Stimulated activated CD8-positive, alpha-beta memory T cell treated with anti-CD3 and anti-CD28 coated beads, Interleukin-12 subunit alpha, Interleukin-12 subunit beta, amount 100 ng/mL, for 24 hours (primary cell): Measurements from ENCODE around the gene LRCH3.
"Not testable (repeated sequence)": the region's sequence is repeated elsewhere in the genome, so short reads cannot be mapped to it uniquely, and the experiment has no call there.

Experiments
- DNase-seq: peaks from one replicate; pipeline ENCODE4 v3.0.0-alpha.2; 2020; ENCODE audit errors: extremely low read depth

LRCH3 gene

DNA sequence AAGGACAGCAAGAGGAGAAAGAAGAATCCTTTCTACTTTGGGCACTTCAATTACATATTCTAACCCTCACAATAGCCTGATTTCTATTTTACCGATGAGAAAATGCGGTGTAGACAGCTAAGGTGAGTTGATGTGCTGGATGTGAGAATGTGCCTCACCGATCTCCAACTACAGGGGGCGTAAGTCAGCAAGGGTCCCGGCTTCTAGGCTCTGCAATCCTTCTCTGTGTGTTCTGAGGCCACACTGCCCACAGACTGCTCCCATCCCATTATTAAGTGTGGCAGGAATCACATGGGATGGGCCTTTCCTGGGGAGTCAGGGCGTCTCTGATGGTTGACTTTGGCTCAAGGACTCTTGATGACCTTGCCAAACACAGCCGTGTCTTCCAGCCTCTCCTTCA lies 135.4 kb downstream of the LRCH3 start:
- DNase-seq: no peak

DNA sequence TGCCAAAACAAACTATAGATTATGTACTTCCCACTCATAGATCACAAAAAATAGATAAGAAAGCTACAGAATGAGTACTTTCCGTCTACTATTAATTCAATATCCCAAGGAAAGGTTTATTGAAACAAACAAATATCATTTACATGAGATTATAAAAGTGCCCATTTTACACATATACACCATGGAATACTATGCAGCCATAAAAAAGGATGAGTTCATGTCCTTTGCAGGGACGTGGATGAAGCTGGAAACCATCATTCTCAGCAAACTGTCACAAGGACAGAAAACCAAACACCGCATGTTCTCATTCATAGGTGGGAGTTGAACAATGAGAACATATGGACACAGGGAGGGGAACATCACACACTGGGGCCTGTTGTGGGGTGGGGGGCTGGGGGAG lies 136.5 kb downstream of the LRCH3 start:
- DNase-seq: not testable (repeated sequence)

DNA sequence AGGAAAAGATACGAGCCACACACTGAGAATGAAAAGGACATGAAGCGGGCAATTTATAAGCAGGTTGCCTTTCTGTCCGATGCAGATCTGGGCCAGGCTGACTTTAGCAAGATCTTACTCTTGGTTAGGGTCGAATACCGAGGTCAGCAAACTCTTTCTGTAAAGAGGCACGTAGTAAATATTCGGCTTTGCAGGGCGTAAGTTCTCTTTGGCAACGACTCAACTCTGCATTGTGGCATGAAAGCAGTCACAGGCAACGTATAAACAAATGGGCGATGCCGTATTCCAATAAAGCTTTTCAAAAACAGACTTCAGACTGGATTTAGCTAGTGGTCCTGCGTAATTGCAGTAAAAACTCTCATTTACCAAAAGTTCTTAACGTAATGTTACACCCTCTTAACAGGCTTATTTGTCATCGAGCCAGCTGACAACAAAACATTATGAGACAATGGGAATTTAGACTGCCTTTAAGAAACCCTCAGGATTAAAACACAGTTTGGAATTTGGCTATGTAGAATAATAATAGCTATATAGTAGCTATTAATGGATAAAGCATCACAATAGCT lies 145.8 kb downstream of the LRCH3 start:
- DNase-seq: no peak
